Tibial nerve (tissue), 4 donors: ENCODE measurements around the gene HTR3D. TPM values are rescaled to one million over a fixed set of nuclear protein-coding genes. Genes with fewer than 3 reads are reported as not detected.

ENCODE experiments used
- DNase-seq, 2 donors: peaks; one replicate each; pipeline ENCODE4 v3.0.0-alpha.2; 2019; ENCODE audit warnings: low spot score in 2 of 2
- H3K27ac ChIP-seq, 4 donors: fragments of 200-600 bp; sonication (generic) in 3 of 4; one replicate each; pipeline ENCODE4 v1.5.1; 2017 to 2019; ENCODE audit warnings: mild to moderate bottlenecking in 1 of 4
- H3K27me3 ChIP-seq, 2 donors: fragments of 200-600 bp; sonication (generic) in 1 of 2; one replicate each; pipeline versions ENCODE4 v1.5.1 to v1.6.0; 2017 to 2019
- H3K36me3 ChIP-seq, 3 donors: fragments of 200-600 bp; sonication (generic); one replicate each; pipeline ENCODE4 v1.5.1; 2018 to 2019
- H3K4me1 ChIP-seq, 4 donors: fragments of 200-600 bp; sonication (generic) in 3 of 4; one replicate each; pipeline ENCODE4 v1.5.1; 2017 to 2019
- H3K4me3 ChIP-seq, 4 donors: fragments of 200-600 bp; sonication (generic) in 3 of 4; one replicate each; pipeline ENCODE4 v1.5.1; 2017 to 2019; ENCODE audit warnings: mild to moderate bottlenecking in 1 of 4, moderate library complexity in 1 of 4
- H3K9me3 ChIP-seq, 4 donors: fragments of 200-600 bp; sonication (generic) in 3 of 4; one replicate each; pipeline ENCODE4 v1.5.1; 2017 to 2019
- EP300 ChIP-seq, 2 donors: sonication (generic); formaldehyde crosslinking; IDR thresholded peaks; one replicate each; pipeline ENCODE4 v1.6.1; 2017; ENCODE audit warnings: antibody characterized with exemption in 2 of 2, mild to moderate bottlenecking in 1 of 2
- POLR2A ChIP-seq, 2 donors: fragments of 450-650 bp; IDR thresholded peaks; one replicate each; pipeline ENCODE4 v1.6.1; 2017; ENCODE audit warnings: antibody characterized with exemption in 2 of 2, mild to moderate bottlenecking in 2 of 2, moderate library complexity in 2 of 2
- WGBS, 2 donors: methylation state at CpG; one replicate each; pipeline ENCODE4 v1.1.5; 2018; 5-methylcytosine and 5-hydroxymethylcytosine counted together
- total RNA-seq, 4 donors: library from RNA; depleted of rRNA; stranded (reverse); fragments of >200 nt; gene quantifications; one replicate each; pipeline ENCODE4 v1.1.0, GENCODE V29; 2016
- TF ChIP-seq, protein P1 (sequence below), 5 experiments: fragments of 200-600 bp in 3 of 5; fragments of 450-650 bp in 2 of 5; sonication (generic) in 3 of 5; IDR thresholded peaks; one replicate each; pipeline ENCODE4 v1.5.1; 2016 to 2019; ENCODE audit warnings: antibody characterized with exemption in 5 of 5, mild to moderate bottlenecking in 3 of 5, moderate library complexity in 2 of 5

The HTR3D gene
- total RNA-seq, 4 donors from 2014 or later, result not detected

DNA sequence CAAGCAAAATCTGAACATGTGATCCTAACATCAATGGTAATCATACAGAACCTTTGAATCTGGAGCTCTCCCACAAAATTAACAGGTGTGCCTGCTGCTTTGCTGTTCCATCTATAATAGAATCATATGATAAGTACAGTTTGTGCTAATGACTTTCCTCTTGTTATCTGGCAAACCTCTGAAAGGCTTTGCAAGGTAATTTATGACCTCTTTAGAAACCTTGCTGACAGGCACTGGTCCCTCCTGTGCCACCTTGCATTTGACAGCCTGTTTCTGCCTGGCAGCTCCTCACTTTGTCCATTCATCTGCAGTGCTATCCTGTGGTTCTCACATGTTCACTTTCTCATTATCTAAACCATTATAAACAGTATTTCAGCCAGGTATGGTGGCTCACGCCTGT, 11.1 kb downstream of the HTR3D start:
- 78 to 100% methylated on average over 1 of the region's 1 CpG for WGBS, 2 donors
- no peak overlapping the region for H3K27ac ChIP-seq
- DNase-seq, result no peak
- H3K9me3 ChIP-seq, result no peaks in the 10 kb centered on the region
- H3K36me3 ChIP-seq, result no peaks in the 10 kb centered on the region
- no peaks in the 10 kb centered on the region for H3K27me3 ChIP-seq
- no peak for TF ChIP-seq POLR2A (IDR thresholded peaks at IDR 0.05)
- TF ChIP-seq, protein P1, sequence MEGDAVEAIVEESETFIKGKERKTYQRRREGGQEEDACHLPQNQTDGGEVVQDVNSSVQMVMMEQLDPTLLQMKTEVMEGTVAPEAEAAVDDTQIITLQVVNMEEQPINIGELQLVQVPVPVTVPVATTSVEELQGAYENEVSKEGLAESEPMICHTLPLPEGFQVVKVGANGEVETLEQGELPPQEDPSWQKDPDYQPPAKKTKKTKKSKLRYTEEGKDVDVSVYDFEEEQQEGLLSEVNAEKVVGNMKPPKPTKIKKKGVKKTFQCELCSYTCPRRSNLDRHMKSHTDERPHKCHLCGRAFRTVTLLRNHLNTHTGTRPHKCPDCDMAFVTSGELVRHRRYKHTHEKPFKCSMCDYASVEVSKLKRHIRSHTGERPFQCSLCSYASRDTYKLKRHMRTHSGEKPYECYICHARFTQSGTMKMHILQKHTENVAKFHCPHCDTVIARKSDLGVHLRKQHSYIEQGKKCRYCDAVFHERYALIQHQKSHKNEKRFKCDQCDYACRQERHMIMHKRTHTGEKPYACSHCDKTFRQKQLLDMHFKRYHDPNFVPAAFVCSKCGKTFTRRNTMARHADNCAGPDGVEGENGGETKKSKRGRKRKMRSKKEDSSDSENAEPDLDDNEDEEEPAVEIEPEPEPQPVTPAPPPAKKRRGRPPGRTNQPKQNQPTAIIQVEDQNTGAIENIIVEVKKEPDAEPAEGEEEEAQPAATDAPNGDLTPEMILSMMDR (IDR thresholded peaks at IDR 0.05), result no peak
- no peak for TF ChIP-seq EP300 (IDR thresholded peaks at IDR 0.05)
- no peaks in the 10 kb centered on the region for H3K4me1 ChIP-seq
- no peak overlapping the region for H3K4me3 ChIP-seq

DNA sequence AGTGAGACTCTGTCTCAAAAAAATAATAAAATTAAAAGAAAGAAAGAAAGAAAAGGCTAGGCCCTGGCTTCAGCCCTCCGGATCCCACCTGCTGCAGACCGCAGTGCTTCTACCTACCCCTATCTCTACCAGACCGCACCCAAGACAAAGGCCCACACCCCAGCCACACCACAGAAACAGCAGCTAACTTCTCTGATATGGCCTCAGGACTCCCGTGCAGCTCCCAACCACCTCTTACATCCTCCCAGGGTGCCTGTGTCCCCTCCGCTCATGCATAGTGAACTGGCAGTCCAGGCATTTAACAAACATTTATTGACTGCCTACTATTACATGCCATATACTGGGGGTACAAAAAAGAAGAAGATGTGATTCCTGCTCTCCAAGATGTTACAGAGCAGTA, 14.5 kb downstream of the HTR3D start:
- TF ChIP-seq EP300 (IDR thresholded peaks at IDR 0.05) (no peak), POLR2A (IDR thresholded peaks at IDR 0.05) (no peak)
- TF ChIP-seq, protein P1 (IDR thresholded peaks at IDR 0.05), result no peak

DNA sequence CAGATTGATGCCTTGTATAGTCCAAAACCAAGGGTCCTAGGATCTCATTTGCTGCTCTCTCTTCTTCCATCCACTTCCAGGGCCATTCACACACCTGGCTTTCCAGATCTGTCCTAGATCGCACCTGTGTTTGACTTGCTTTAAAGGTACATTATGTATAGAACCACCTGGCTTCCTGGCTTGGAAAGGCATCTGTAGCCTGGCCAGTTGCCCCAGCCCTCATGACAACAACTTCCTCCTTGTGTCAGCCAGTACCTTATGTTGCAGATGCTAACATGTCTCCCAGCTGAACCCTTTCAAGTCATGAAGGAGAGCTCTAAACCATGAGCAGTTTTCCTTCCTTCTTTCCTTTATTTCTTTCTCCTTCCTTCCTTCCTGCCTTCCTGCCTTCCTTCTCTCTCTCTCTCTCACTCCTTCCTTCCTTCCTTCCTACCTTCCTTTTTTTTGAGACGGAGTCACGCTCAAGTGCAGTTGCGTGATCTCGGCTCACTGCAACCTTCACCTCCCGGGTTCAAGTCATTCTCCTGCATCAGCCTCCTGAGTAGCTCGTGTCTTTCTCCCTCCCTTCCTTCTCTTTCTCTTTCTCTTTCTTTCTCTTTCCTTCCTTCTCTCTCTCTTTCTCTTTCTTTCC, 18.8 kb downstream of the HTR3D start:
- Histone ChIP-seq H3K27me3 (no peaks in the 10 kb centered on the region), H3K4me3 (no peak overlapping the region), H3K27ac (no peak overlapping the region), H3K36me3 (no peaks in the 10 kb centered on the region), H3K9me3 (no peaks in the 10 kb centered on the region), H3K4me1 (no peaks in the 10 kb centered on the region)
- WGBS, 2 donors, result 87 to 94% methylated on average over 7 of the region's 7 CpGs
- no peak for DNase-seq
- TF ChIP-seq EP300 (IDR thresholded peaks at IDR 0.05), result no peak

More for the DNA sequence above, 14.5 kb downstream of the HTR3D start:
- DNase-seq, result no peak
- Histone ChIP-seq H3K36me3 (no peaks in the 10 kb centered on the region), H3K27ac (no peak overlapping the region), H3K9me3 (no peaks in the 10 kb centered on the region), H3K4me3 (no peak overlapping the region), H3K4me1 (no peaks in the 10 kb centered on the region), H3K27me3 (no peaks in the 10 kb centered on the region)
- WGBS, 2 donors, result 89 to 92% methylated on average over 5 of the region's 5 CpGs

DNA sequence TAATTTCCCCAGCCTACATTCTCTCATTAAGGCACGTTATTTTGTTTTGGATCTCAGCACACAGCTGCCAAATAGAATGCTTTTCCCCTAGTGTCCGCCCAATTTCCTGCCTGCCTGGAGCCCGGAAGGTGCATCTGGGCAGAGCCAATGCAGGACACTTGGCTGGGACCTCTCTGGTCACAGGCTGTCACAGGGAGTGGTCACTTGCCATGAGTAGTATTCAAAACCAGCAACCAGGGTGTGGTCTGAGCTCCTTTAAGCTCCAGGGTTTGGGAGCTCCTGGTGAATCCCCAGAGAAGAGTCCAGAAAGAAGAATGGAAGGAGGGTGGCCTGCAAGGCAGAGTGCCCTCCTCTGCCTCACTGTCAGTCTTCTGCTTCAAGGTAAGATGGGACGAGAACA, 21.2 kb downstream of the HTR3D start, which contains the start of gene HTR3C:
HTR3C (plus strand) TSS at position 281 of the 400 bp plus-strand sequence; CDS start at position 315, 34 bp downstream.
- Histone ChIP-seq H3K27ac (no peak within 1 kb of the TSS), H3K9me3 (no peaks in the 10 kb centered on the region), H3K36me3 (no peaks in the 10 kb centered on the region), H3K4me3 (no peak within 1 kb of the TSS), H3K4me1 (no peaks in the 10 kb centered on the region), H3K27me3 (no peaks in the 10 kb centered on the region)
- 57 to 70% methylated on average over 4 of the region's 4 CpGs for WGBS, 2 donors
- DNase-seq, result no peak
- TF ChIP-seq, protein P1 (IDR thresholded peaks at IDR 0.05), result no peak

DNA sequence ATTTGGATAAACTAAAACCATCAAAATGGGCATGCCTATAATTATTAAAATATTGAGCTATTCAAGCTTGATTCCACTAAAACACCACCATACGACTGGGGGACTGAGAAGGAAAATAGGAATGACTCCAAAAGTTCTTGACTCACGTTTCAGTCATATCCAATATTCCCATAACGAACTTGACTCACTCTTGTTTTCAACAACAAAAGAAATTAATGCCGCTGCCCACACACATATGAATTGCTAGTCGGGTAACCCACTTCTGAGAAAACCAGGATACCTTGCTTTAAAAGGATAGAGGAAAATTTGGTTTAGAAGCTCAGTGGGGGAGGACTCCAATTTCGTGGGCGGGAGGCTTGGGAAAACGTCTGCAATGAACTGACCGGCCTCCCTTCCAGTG, 26.5 kb downstream of the HTR3D start:
- 33 to 42% methylated on average over 9 of the region's 9 CpGs for WGBS, 2 donors
- no peak overlapping the region for H3K4me3 ChIP-seq
- H3K9me3 ChIP-seq, result no peaks in the 10 kb centered on the region
- H3K4me1 ChIP-seq, result no peaks in the 10 kb centered on the region
- H3K27ac ChIP-seq, result no peak overlapping the region
- no peaks in the 10 kb centered on the region for H3K27me3 ChIP-seq
- H3K36me3 ChIP-seq, result no peaks in the 10 kb centered on the region
- TF ChIP-seq POLR2A (IDR thresholded peaks at IDR 0.05), result no peak
- no peak for TF ChIP-seq EP300 (IDR thresholded peaks at IDR 0.05)
- TF ChIP-seq, protein P1 (IDR thresholded peaks at IDR 0.05), result no peak
- no peak for DNase-seq

DNA sequence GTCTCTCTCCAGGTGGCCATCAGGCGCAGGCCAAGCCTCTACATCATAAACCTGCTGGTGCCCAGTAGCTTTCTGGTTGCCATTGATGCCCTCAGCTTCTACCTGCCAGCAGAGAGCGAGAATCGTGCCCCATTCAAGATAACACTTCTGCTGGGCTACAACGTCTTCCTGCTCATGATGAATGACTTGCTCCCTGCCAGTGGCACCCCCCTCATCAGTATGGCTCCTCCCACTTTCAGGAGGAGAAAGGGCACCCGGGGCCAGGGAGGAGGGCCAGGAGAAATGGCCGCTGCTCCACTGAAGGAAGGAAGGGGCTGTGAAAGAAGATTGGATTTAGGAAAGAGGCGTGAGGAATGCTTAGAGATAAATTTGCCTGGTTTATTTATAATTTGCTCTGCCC, 27.9 kb downstream of the HTR3D start:
- no peak for DNase-seq
- no peak overlapping the region for H3K27ac ChIP-seq
- 56 to 62% methylated on average over 7 of the region's 7 CpGs for WGBS, 2 donors
- no peaks in the 10 kb centered on the region for H3K36me3 ChIP-seq
- no peak overlapping the region for H3K4me3 ChIP-seq
- no peak for TF ChIP-seq POLR2A (IDR thresholded peaks at IDR 0.05)
- H3K27me3 ChIP-seq, result no peaks in the 10 kb centered on the region
- no peaks in the 10 kb centered on the region for H3K9me3 ChIP-seq
- H3K4me1 ChIP-seq, result no peaks in the 10 kb centered on the region
